ENCODE measurements around the gene ZSWIM5. TPM values are rescaled to one million over a fixed set of nuclear protein-coding genes. Genes with fewer than 3 reads are reported as not detected.
"Not testable (repeated sequence)": the region's sequence is repeated elsewhere in the genome, so short reads cannot be mapped to it uniquely, and the experiment has no call there.

Gene ZSWIM5
- total RNA-seq, 5 donors from 2014 or later (not counting 1 experiment from before 2014, with no cell fraction given) = 1.6 to 4.0 (median 2.0) TPM

GRCh38 chr1:45112661-45113060 is 93.7 kb downstream of the ZSWIM5 start:
- DNase-seq (no peak), ATAC-seq (replicated peaks in 1 of 4) (no peak)
- H3K9me3 ChIP-seq = peaks cover 2% of the 10 kb centered on the region
- no peaks in the 10 kb centered on the region for H3K27me3 ChIP-seq (replicated peaks in 1 of 2; ENCODE audit: control insufficient read depth in 2 of 2, extremely low read depth in 1 of 2, insufficient read depth in 2 of 2, low read length in 1 of 2)
- Mint-ChIP-seq H3K4me1 (peaks cover 20 to 29% (median 23%) of the 10 kb centered on the region in 3 donors), H3K9me3 (peaks cover 0 to 4% (median 0%) of the 10 kb centered on the region in 3 donors), H3K27me3 (peaks cover 0 to 2% of the 10 kb centered on the region in 2 donors), H3K36me3 (peaks cover under 1% of the 10 kb centered on the region), H3K4me3 (no peak overlapping the region), H3K27ac (no peak overlapping the region)
- CTCF ChIA-PET = interaction anchor here in 1 of 2 donors (0.5 kb wide), 1 partner anchor 321 kb away, joined by 3 read pairs; no protein-coding TSS in a partner anchor
- WGBS (ENCODE audit: insufficient coverage) = no CpG with 5 or more reads among the region's 3 CpGs
- H3K4me3 ChIP-seq (ENCODE audit: control insufficient read depth in 1 of 2, extremely low read depth in 1 of 2, low read length in 1 of 2) = no peak overlapping the region
- H3K4me1 ChIP-seq (ENCODE audit: control insufficient read depth in 1 of 2, extremely low read depth in 1 of 2, insufficient read depth in 2 of 2, low read length in 2 of 2) = peaks cover 14 to 16% of the 10 kb centered on the region in 2 experiments
- no peaks in the 10 kb centered on the region for H3K36me3 ChIP-seq (ENCODE audit: control insufficient read depth in 2 of 2, extremely low read depth in 1 of 2, insufficient read depth in 1 of 2, low read length in 1 of 2)
- no peak overlapping the region for H3K27ac ChIP-seq (ENCODE audit: low read length)
- POLR2A ChIA-PET = no interaction called here

- no peak overlapping the region for H3K27ac ChIP-seq (ENCODE audit: low read length)
- no peak for DNase-seq
- CTCF ChIA-PET = no interaction called here
- Mint-ChIP-seq H3K27me3 (peaks cover 0 to 2% of the 10 kb centered on the region in 2 donors), H3K27ac (no peak overlapping the region), H3K36me3 (peaks cover 2% of the 10 kb centered on the region), H3K4me1 (peaks cover 6 to 15% (median 9%) of the 10 kb centered on the region in 3 donors), H3K9me3 (peaks cover 0 to 4% (median 0%) of the 10 kb centered on the region in 3 donors), H3K4me3 (no peak overlapping the region)
- H3K4me3 ChIP-seq (ENCODE audit: control insufficient read depth in 1 of 2, extremely low read depth in 1 of 2, low read length in 1 of 2) = no peak overlapping the region
- POLR2A ChIA-PET = no interaction called here
- ATAC-seq (replicated peaks in 1 of 4) = no peak
- H3K27me3 ChIP-seq (replicated peaks in 1 of 2; ENCODE audit: control insufficient read depth in 2 of 2, extremely low read depth in 1 of 2, insufficient read depth in 2 of 2, low read length in 1 of 2) = no peaks in the 10 kb centered on the region
- H3K9me3 ChIP-seq = peaks cover 2% of the 10 kb centered on the region
- peaks cover 5 to 10% of the 10 kb centered on the region in 2 experiments for H3K4me1 ChIP-seq (ENCODE audit: control insufficient read depth in 1 of 2, extremely low read depth in 1 of 2, insufficient read depth in 2 of 2, low read length in 2 of 2)
- no peaks in the 10 kb centered on the region for H3K36me3 ChIP-seq (ENCODE audit: control insufficient read depth in 2 of 2, extremely low read depth in 1 of 2, insufficient read depth in 1 of 2, low read length in 1 of 2)
- no CpG with 5 or more reads among the region's 2 CpGs for WGBS (ENCODE audit: insufficient coverage)
Measured at GRCh38 chr1:45111239-45111638, 95.2 kb downstream of the ZSWIM5 start.

GRCh38 chr1:45107782-45108181 is 98.6 kb downstream of the ZSWIM5 start:
- no peaks in the 10 kb centered on the region for H3K27me3 Mint-ChIP-seq
- ATAC-seq (replicated peaks in 1 of 4) (no peak), DNase-seq (no peak)
- H3K36me3 ChIP-seq (ENCODE audit: control insufficient read depth in 2 of 2, extremely low read depth in 1 of 2, insufficient read depth in 1 of 2, low read length in 1 of 2) = no peaks in the 10 kb centered on the region
- POLR2A ChIA-PET = no interaction called here
- peaks cover 2% of the 10 kb centered on the region for H3K36me3 Mint-ChIP-seq
- no peak overlapping the region for H3K27ac Mint-ChIP-seq
- no peak overlapping the region for H3K4me3 Mint-ChIP-seq
- no peak overlapping the region for H3K27ac ChIP-seq (ENCODE audit: low read length)
- CTCF ChIA-PET = no interaction called here
- H3K27me3 ChIP-seq (replicated peaks in 1 of 2; ENCODE audit: control insufficient read depth in 2 of 2, extremely low read depth in 1 of 2, insufficient read depth in 2 of 2, low read length in 1 of 2) = no peaks in the 10 kb centered on the region
- no peaks in the 10 kb centered on the region for H3K4me1 ChIP-seq (ENCODE audit: control insufficient read depth in 1 of 2, extremely low read depth in 1 of 2, insufficient read depth in 2 of 2, low read length in 2 of 2)
- peaks cover 2% of the 10 kb centered on the region for H3K9me3 ChIP-seq
- 100% methylated on average over 1 of the region's 3 CpGs for WGBS (ENCODE audit: insufficient coverage)
- peaks cover 0 to 4% (median 0%) of the 10 kb centered on the region in 3 donors for H3K9me3 Mint-ChIP-seq
- H3K4me1 Mint-ChIP-seq = peaks cover 0 to 3% (median 0%) of the 10 kb centered on the region in 3 donors
- H3K4me3 ChIP-seq (ENCODE audit: control insufficient read depth in 1 of 2, extremely low read depth in 1 of 2, low read length in 1 of 2) = no peak overlapping the region

GRCh38 chr1:45106864-45107263 is 99.5 kb downstream of the ZSWIM5 start:
- DNase-seq; H3K4me1 ChIP-seq (ENCODE audit: control insufficient read depth in 1 of 2, extremely low read depth in 1 of 2, insufficient read depth in 2 of 2, low read length in 2 of 2); H3K27me3 Mint-ChIP-seq; H3K27ac Mint-ChIP-seq; CTCF ChIA-PET; H3K36me3 ChIP-seq (ENCODE audit: control insufficient read depth in 2 of 2, extremely low read depth in 1 of 2, insufficient read depth in 1 of 2, low read length in 1 of 2); ATAC-seq (replicated peaks in 1 of 4); H3K9me3 Mint-ChIP-seq; H3K27me3 ChIP-seq (replicated peaks in 1 of 2; ENCODE audit: control insufficient read depth in 2 of 2, extremely low read depth in 1 of 2, insufficient read depth in 2 of 2, low read length in 1 of 2); H3K36me3 Mint-ChIP-seq; H3K4me1 Mint-ChIP-seq; H3K27ac ChIP-seq (ENCODE audit: low read length); H3K4me3 Mint-ChIP-seq; H3K4me3 ChIP-seq (ENCODE audit: control insufficient read depth in 1 of 2, extremely low read depth in 1 of 2, low read length in 1 of 2); H3K9me3 ChIP-seq: not testable (repeated sequence)
- WGBS (ENCODE audit: insufficient coverage) = no CpG with 5 or more reads among the region's 6 CpGs
- POLR2A ChIA-PET = interaction anchor here in 1 of 2 donors (0.6 kb wide), 1 partner anchor 285 kb away, joined by 4 read pairs; no protein-coding TSS in a partner anchor

- ATAC-seq (replicated peaks in 1 of 4); H3K4me3 Mint-ChIP-seq; H3K4me1 Mint-ChIP-seq; H3K9me3 Mint-ChIP-seq; H3K27me3 Mint-ChIP-seq; CTCF ChIA-PET; H3K36me3 ChIP-seq (ENCODE audit: control insufficient read depth in 2 of 2, extremely low read depth in 1 of 2, insufficient read depth in 1 of 2, low read length in 1 of 2); H3K27ac Mint-ChIP-seq; H3K4me1 ChIP-seq (ENCODE audit: control insufficient read depth in 1 of 2, extremely low read depth in 1 of 2, insufficient read depth in 2 of 2, low read length in 2 of 2); DNase-seq; H3K36me3 Mint-ChIP-seq; H3K9me3 ChIP-seq; H3K4me3 ChIP-seq (ENCODE audit: control insufficient read depth in 1 of 2, extremely low read depth in 1 of 2, low read length in 1 of 2); H3K27ac ChIP-seq (ENCODE audit: low read length); POLR2A ChIA-PET; H3K27me3 ChIP-seq (replicated peaks in 1 of 2; ENCODE audit: control insufficient read depth in 2 of 2, extremely low read depth in 1 of 2, insufficient read depth in 2 of 2, low read length in 1 of 2): not testable (repeated sequence)
- WGBS (ENCODE audit: insufficient coverage) = 96% methylated on average over 5 of the region's 31 CpGs
Measured at GRCh38 chr1:45106156-45106545, 100.3 kb downstream of the ZSWIM5 start.

GRCh38 chr1:45105486-45106155 is 100.8 kb downstream of the ZSWIM5 start:
- H3K9me3 ChIP-seq; H3K4me1 ChIP-seq (ENCODE audit: control insufficient read depth in 1 of 2, extremely low read depth in 1 of 2, insufficient read depth in 2 of 2, low read length in 2 of 2); POLR2A ChIA-PET; H3K4me3 ChIP-seq (ENCODE audit: control insufficient read depth in 1 of 2, extremely low read depth in 1 of 2, low read length in 1 of 2); H3K4me1 Mint-ChIP-seq; H3K4me3 Mint-ChIP-seq; H3K27ac ChIP-seq (ENCODE audit: low read length); H3K36me3 Mint-ChIP-seq; H3K27me3 ChIP-seq (replicated peaks in 1 of 2; ENCODE audit: control insufficient read depth in 2 of 2, extremely low read depth in 1 of 2, insufficient read depth in 2 of 2, low read length in 1 of 2); H3K36me3 ChIP-seq (ENCODE audit: control insufficient read depth in 2 of 2, extremely low read depth in 1 of 2, insufficient read depth in 1 of 2, low read length in 1 of 2); CTCF ChIA-PET; ATAC-seq (replicated peaks in 1 of 4); H3K9me3 Mint-ChIP-seq; H3K27me3 Mint-ChIP-seq; H3K27ac Mint-ChIP-seq; DNase-seq: not testable (repeated sequence)
- 91% methylated on average over 15 of the region's 43 CpGs for WGBS (ENCODE audit: insufficient coverage)

GRCh38 chr1:45103534-45103933 is 102.9 kb downstream of the ZSWIM5 start:
- Histone ChIP-seq H3K36me3 (ENCODE audit: control insufficient read depth in 2 of 2, extremely low read depth in 1 of 2, insufficient read depth in 1 of 2, low read length in 1 of 2) (no peaks in the 10 kb centered on the region), H3K4me3 (ENCODE audit: control insufficient read depth in 1 of 2, extremely low read depth in 1 of 2, low read length in 1 of 2) (no peak overlapping the region), H3K27ac (ENCODE audit: low read length) (no peak overlapping the region), H3K4me1 (ENCODE audit: control insufficient read depth in 1 of 2, extremely low read depth in 1 of 2, insufficient read depth in 2 of 2, low read length in 2 of 2) (no peaks in the 10 kb centered on the region), H3K27me3 (replicated peaks in 1 of 2; ENCODE audit: control insufficient read depth in 2 of 2, extremely low read depth in 1 of 2, insufficient read depth in 2 of 2, low read length in 1 of 2) (no peaks in the 10 kb centered on the region), H3K9me3 (no peaks in the 10 kb centered on the region)
- ChIA-PET POLR2A (no interaction called here), CTCF (no interaction called here)
- no peak for DNase-seq
- no peak for ATAC-seq (replicated peaks in 1 of 4)
- peaks cover 0 to 9% of the 10 kb centered on the region in 2 donors for H3K27me3 Mint-ChIP-seq
- no peaks in the 10 kb centered on the region for H3K9me3 Mint-ChIP-seq
- no peak overlapping the region for H3K4me3 Mint-ChIP-seq
- peaks cover 0 to 3% (median 0%) of the 10 kb centered on the region in 3 donors for H3K4me1 Mint-ChIP-seq
- H3K27ac Mint-ChIP-seq = no peak overlapping the region
- peaks cover 2% of the 10 kb centered on the region for H3K36me3 Mint-ChIP-seq

Measured in T-cell (primary cell).